ENCODE results near the gene SUGP2. TPM values are rescaled to one million over a fixed set of nuclear protein-coding genes. Genes with fewer than 3 reads are reported as not detected.
"Not testable (repeated sequence)": the region's sequence is repeated elsewhere in the genome, so short reads cannot be mapped to it uniquely, and the experiment has no call there.

The SUGP2 gene
- total RNA-seq, 2 experiments from 2014 or later: 76.6 to 80.7 TPM

- ChIA-PET CTCF (interaction anchor here (0.7 kb wide), 1 partner anchor 41 kb away, joined by 3 read pairs; no protein-coding TSS in a partner anchor), POLR2A (interaction anchor here (0.6 to 0.7 kb wide), 2 partner anchors 104 to 272 kb away, joined by 4 to 7 read pairs; no protein-coding TSS in a partner anchor)
Measured at GRCh38 chr19:18972301-18972811, 61.0 kb downstream of the SUGP2 start.

GRCh38 chr19:18969931-18970659 lies 63.2 kb downstream of the SUGP2 start:
- ChIA-PET CTCF (no interaction called here), POLR2A (interaction anchor here (0.6 kb wide), 1 partner anchor 53 kb away, joined by 12 read pairs; no protein-coding TSS in a partner anchor)

DNA sequence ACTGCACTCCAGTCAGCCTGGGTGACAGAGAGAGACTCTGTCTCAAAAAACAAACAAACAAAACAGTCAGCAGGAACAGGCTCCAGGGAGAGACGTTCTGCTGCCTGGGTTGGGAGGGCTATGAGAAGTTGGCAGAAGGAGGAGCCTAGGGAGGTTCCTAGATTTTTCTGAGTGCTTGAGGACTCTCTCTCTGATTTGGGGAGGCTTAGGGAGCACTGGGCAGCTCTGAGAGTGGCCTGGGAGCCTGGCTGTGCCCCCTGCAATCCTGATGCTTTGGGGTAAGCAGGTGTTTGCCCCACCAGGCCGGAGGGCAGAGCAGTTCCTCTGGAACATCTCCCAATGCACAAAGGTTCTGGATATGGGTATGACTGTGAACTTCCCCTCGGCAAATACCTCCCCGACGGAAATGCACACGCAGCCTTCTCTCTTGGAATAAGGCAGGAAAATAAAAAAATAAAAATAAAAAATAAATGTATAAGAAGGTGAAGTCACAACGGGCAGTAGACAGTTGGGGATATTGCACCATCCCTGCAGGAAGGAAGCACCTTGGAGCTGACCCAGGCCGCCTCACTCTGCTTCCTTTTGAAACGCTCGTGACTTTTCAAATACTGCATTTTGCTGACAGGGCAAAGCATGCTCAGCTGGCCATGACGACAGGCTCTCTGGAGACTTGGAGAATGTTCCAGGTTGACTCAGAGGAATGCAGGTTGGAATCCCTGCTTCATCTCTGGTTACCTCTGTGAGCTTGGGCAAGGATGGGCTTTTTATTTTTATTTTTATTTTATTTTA lies 65.8 kb downstream of the SUGP2 start:
- POLR2A ChIA-PET: no interaction called here
- CTCF ChIA-PET: no interaction called here

- POLR2A ChIA-PET: no interaction called here
- CTCF ChIA-PET: interaction anchor here (0.7 kb wide), 1 partner anchor 1608 kb away, joined by 3 read pairs; no protein-coding TSS in a partner anchor
Measured at GRCh38 chr19:18966307-18966706, 67.0 kb downstream of the SUGP2 start.

GRCh38 chr19:18964121-18964520 lies 69.2 kb downstream of the SUGP2 start:
- CTCF ChIA-PET: no interaction called here
- POLR2A ChIA-PET: no interaction called here

DNA sequence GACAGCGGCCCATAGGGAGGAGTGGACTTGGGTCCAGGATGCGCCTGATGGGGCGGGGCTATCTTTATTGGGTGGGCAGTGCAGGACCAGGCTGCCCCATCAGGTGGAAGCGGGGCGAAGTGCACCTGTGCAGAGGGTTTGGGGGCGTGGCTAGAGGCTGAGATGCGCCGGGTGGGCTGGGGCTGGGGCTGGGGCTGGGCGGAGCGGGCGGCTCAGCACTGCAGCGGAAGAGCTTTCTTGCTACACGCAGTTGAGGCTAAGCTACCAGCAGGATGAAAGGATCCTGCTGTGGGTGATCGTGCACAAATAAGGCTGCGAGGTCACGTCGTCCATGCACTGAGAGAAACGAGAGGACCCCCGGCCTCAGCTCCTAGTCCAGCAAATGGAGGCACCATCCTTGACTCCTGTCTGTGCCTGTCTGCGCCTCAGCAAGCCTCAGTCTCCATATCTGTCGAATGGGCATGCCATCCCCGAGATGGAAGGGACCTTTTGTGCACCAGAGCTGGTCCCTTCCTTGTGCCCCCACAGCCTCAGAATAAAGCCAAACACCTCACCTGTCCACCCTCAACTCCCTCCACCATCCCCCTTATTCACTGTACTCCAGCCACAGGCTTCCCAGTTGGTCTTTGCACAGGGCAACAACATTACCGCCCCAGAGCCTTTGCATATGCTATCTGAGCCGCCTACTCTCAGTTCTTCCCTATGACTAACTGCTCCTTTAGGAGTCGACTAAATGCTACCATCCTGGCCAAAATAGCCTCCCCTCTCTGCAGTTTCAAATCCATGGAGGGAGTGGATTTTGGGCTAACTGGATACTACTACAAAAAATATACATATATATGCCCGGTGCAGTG lies 71.3 kb downstream of the SUGP2 start:
- POLR2A ChIA-PET: interaction anchor here (0.5 kb wide), 1 partner anchor 58 kb away, joined by 3 read pairs; no protein-coding TSS in a partner anchor
- CTCF ChIA-PET: no interaction called here

- ChIA-PET POLR2A (no interaction called here), CTCF (interaction anchor here (0.7 kb wide), 1 partner anchor 768 kb away, joined by 3 read pairs; no protein-coding TSS in a partner anchor)
Measured at GRCh38 chr19:18960370-18960769, 72.9 kb downstream of the SUGP2 start.

DNA sequence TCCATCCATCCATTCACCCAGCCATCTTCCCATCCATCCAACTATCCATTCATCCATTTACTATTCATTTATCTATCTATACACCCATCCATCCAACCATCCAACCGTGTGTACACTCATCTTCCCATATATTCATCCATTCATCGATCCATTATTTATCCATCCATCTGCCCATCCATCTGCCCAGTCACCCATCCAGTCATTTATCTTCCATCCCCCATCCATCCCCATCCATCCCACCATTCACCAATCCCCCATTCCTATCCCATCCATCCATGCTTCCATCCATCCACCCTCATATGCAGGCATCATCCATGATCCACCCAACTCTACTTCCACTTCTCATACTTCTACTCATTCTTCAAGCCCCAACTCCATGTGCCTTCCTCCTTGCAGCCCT lies 78.3 kb downstream of the SUGP2 start:
- POLR2A ChIA-PET: no interaction called here

DNA sequence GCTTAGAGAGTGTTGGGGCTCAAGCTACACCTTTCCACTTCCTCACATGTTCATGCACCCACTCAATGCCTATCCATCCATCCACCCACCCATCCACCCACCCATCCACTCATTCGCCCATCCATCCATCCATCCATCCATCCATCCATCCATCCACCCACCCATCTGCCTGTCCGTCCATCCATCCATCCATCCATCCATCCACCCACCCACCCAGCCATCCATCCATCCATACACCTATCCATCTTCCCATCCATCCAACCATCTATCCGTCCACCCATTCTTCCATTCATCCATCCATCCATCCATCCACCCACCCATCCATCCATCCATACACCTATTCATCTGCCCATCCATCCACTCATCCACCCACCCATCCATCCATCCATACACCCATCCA lies 79.2 kb downstream of the SUGP2 start:
- POLR2A ChIA-PET: no interaction called here

More for the DNA sequence above, 78.3 kb downstream of the SUGP2 start:
- CTCF ChIA-PET: no interaction called here

DNA sequence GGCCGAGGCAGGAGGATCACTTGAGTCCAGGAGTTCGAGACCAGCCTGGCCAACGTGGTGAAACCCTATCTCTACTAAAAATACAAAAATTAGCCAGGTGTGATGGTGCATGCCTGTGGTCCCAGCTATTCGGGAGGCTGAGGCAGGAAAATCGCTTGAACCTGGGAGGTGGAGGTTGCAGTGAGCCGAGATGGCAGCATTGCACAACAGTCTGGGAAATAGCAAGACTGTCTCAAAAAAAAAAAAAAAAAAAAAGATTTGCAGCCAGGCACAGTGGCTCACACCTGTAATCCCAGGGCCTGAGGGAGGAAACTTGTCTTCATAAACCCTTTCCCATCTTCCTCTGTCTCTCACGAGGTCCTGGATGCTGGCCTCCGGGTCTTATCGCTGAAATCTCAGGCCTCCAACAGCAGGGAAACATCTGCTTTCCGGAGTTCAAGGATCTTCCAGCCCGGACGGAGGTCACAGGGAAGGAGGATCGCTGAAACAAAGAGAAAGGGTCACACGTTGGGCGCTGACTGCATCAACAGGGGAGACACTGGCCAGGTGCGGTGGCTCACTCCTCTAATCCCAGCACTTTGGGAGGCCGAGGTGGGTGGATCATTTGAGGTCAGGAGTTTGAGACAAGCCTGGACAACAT lies 80.8 kb downstream of the SUGP2 start:
- CTCF ChIA-PET, POLR2A ChIA-PET: not testable (repeated sequence)

More for the DNA sequence above, 79.2 kb downstream of the SUGP2 start:
- CTCF ChIA-PET: no interaction called here

DNA sequence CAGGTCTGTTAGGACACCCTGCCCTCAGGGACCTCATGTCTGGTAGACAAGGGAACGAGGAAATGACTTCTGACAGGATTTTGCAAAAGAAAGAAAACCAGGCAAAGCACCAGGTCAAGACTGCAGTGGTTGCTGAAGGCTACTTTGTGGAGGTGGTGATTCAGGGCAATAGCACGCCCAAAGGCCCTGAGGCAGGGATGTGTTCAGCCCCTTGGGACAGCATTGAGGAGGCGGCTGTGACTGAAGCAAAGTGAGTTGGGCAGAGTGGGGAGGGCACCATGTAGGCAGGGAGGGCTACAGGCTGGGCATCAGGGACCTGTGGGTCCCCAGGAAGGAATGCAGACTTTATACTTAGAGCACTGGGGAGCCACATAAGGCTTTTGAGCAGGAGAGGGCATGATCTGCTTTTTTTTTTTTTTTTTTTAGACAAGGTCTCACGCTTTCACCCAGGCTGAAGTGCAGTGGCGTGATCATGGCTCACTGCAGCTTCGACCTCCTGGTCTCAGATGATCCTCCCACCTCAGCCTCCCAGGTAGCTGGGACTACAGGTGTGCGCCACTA lies 81.5 kb downstream of the SUGP2 start:
- ChIA-PET POLR2A (no interaction called here), CTCF (no interaction called here)

GRCh38 chr19:18949858-18950257 lies 83.5 kb downstream of the SUGP2 start:
- POLR2A ChIA-PET: no interaction called here
- CTCF ChIA-PET: interaction anchor here (0.8 kb wide), 1 partner anchor 47 kb away, joined by 4 read pairs; no protein-coding TSS in a partner anchor

GRCh38 chr19:18948976-18949356 lies 84.4 kb downstream of the SUGP2 start:
- ChIA-PET CTCF (no interaction called here), POLR2A (interaction anchor here (0.6 kb wide), 1 partner anchor 30 kb away, joined by 3 read pairs; the partner anchor contains the start of genes COPE and DDX49)

GRCh38 chr19:18948075-18948975 lies 85.0 kb downstream of the SUGP2 start:
- ChIA-PET POLR2A (interaction anchor here (0.6 kb wide), 1 partner anchor 29 kb away, joined by 3 read pairs; the partner anchor contains the start of genes COPE and DDX49), CTCF (interaction anchor here (0.6 kb wide), 1 partner anchor 1667 kb away, joined by 3 read pairs; no protein-coding TSS in a partner anchor)

DNA sequence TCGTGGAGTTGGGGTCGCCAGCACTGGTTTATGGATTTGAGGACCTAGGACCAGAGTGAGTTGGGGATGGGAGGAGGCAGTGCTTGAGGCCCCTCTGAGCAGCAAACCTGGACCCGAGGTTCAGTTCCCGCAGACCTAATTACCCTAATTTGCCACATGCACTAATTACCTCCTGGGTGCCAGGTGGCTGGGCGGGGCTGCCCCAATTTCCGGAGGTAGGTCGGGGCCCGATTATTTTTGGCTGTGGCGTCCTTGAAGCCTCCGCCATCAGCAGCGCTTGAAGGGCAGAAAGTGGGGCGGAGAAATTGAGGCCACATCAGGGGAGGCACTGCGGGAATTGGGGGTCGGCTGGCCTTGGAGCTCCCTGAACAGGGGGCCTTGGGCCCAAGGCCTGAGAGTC lies 86.4 kb downstream of the SUGP2 start:
- ChIA-PET CTCF (no interaction called here), POLR2A (no interaction called here)

- CTCF ChIA-PET: no interaction called here
- POLR2A ChIA-PET: no interaction called here
Measured at GRCh38 chr19:18946335-18946734, 87.0 kb downstream of the SUGP2 start.

GRCh38 chr19:18945297-18945696 lies 88.0 kb downstream of the SUGP2 start:
- ChIA-PET CTCF (no interaction called here), POLR2A (no interaction called here)

GRCh38 chr19:18943465-18943864 lies 89.9 kb downstream of the SUGP2 start:
- CTCF ChIA-PET: no interaction called here

More at GRCh38 chr19:18943465-18943864, 89.9 kb downstream of the SUGP2 start:
- POLR2A ChIA-PET: no interaction called here
